Stomach (tissue), 9 donors: ENCODE results near the gene CALCB. TPM values are rescaled to one million over a fixed set of nuclear protein-coding genes. Genes with fewer than 3 reads are reported as not detected.
"Not testable (repeated sequence)": the region's sequence is repeated elsewhere in the genome, so short reads cannot be mapped to it uniquely, and the experiment has no call there.

Experiments
- DNase-seq, 2 donors: peaks; one replicate each; pipeline versions ENCODE4 v3.0.0 to v3.0.0-alpha.2; 2013 to 2019
- H3K27ac ChIP-seq, 5 donors: fragments of 200-600 bp in 4 of 5; sonication (generic) in 4 of 5; one replicate each; pipeline ENCODE4 v1.5.1; 2013 to 2019; ENCODE audit warnings: mild to moderate bottlenecking in 1 of 5, moderate library complexity in 1 of 5
- H3K27me3 ChIP-seq, 3 donors: fragments of 200-600 bp; sonication (generic); one replicate each; pipeline ENCODE4 v1.5.1; 2017 to 2019; ENCODE audit warnings: mixed run types in 1 of 3
- H3K36me3 ChIP-seq, 4 donors: fragments of 200-600 bp; sonication (generic); 1 replicate in 3 of 4; 2 replicates in 1 of 4; pipeline ENCODE4 v1.5.1; 2016 to 2019
- H3K4me1 ChIP-seq, 4 donors: fragments of 200-600 bp; sonication (generic); one replicate each; pipeline ENCODE4 v1.5.1; 2016 to 2019
- H3K4me3 ChIP-seq, 4 donors: fragments of 200-600 bp; sonication (generic) in 3 of 4; one replicate each; pipeline ENCODE4 v1.5.1; 2016 to 2019; ENCODE audit warnings: mild to moderate bottlenecking in 1 of 4
- H3K9me3 ChIP-seq, 4 donors: fragments of 200-600 bp; sonication (generic); one replicate each; pipeline ENCODE4 v1.5.1; 2016 to 2019
- EP300 ChIP-seq: sonication (generic); formaldehyde crosslinking; IDR thresholded peaks from one replicate; pipeline ENCODE4 v1.6.1; 2017; ENCODE audit warnings: antibody characterized with exemption
- POLR2A ChIP-seq, 4 donors: fragments of 450-650 bp; IDR thresholded peaks; one replicate each; pipeline ENCODE4 v1.6.1; 2016; ENCODE audit warnings: antibody characterized with exemption in 4 of 4, control low read depth in 2 of 4, mild to moderate bottlenecking in 1 of 4, moderate library complexity in 1 of 4
- POLR2AphosphoS5 ChIP-seq, 3 donors: sonication (generic); formaldehyde crosslinking; IDR thresholded peaks; one replicate each; pipeline ENCODE4 v1.6.1; 2016; ENCODE audit warnings: antibody characterized with exemption in 3 of 3
- WGBS, 5 donors: extraction: QIAGEN DNeasy Blood & Tissue Kit in 3 of 5; methylation state at CpG; one replicate each; pipeline versions ENCODE4 v1.1.5 to v1.1.7; 2013 to 2018; 5-methylcytosine and 5-hydroxymethylcytosine counted together
- intact Hi-C: fragments of 100-400 bp; cut with DNase I; formaldehyde crosslinking; loops from one replicate; pipeline ENCODE4 v1.15.1; 2023; ENCODE audit warnings: low total_unique reads
- polyA plus RNA-seq, 3 donors: library from polyadenylated mRNA; stranded (reverse); fragments of 200-250 nt; gene quantifications; one replicate each; pipeline ENCODE4 v1.2.3, GENCODE V29; 2013
- total RNA-seq, 5 donors: library from RNA; depleted of rRNA; stranded (reverse); fragments of >200 nt; gene quantifications; one replicate each; pipeline versions ENCODE4 v1.1.0 to v1.2.3, GENCODE V29; 2014 to 2016
- TF ChIP-seq, protein P1 (sequence below), 7 experiments: fragments of 450-650 bp in 4 of 7; fragments of 200-600 bp in 3 of 7; sonication (generic) in 3 of 7; IDR thresholded peaks; one replicate each; pipeline ENCODE4 v1.5.1; 2016 to 2019; ENCODE audit warnings: antibody characterized with exemption in 7 of 7, control low read depth in 2 of 7, mild to moderate bottlenecking in 1 of 7
- donor health status: healthy with polysubstance abuse.
- donor health status: Bipolar disorder and iron deficiency.
- donor health status: healthy.

The CALCB gene
- total and polyA plus RNA-seq, 8 donors: 0.12 to 0.43 TPM; not detected in 6

DNA sequence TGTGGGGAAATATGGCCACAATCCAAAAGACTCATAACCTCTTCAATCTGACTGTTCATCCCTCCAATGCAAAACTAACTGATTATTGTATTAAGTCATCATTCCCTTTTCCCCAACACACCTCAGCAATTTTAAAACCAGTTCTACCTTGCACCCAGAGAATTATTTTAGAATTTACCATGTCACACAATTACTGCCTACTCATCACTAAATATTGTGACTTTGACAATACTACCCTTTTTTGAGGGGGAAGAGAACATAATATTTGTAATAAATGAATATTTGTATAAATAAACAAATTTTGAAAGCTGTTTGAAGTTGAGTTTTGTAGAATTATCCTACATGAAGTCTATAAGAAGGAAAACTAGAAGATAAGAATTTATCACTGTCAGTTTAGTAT is 28.2 kb upstream of the CALCB start:
- no peak overlapping the region for H3K27ac ChIP-seq
- DNase-seq: no peak
- intact Hi-C loops: no loop called here

DNA sequence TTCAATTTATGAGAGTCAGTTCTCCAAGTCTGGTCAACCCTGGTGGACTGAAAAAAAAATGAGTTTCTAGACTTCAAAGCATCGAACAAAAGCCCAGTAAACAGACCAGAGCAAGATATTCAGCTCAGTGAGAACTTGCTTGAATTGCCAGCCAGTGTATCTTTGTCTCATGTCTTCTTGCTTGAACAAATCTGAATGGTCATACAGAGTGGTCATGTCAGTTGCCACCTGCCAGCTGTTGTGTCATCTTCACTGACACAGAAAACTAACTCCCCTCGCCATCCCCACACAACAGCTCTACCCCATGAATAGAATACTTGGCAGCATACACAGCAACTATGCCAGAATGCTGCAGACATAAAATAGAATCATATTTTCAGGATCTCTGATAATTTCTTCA is 27.5 kb upstream of the CALCB start:
- WGBS, 5 donors: 64 to 86% (median 80%) methylated on average over 2 of the region's 2 CpGs
- Histone ChIP-seq H3K27ac (no peak overlapping the region), H3K4me1 (no peaks in the 10 kb centered on the region), H3K4me3 (no peak overlapping the region), H3K27me3 (no peaks in the 10 kb centered on the region), H3K36me3 (no peaks in the 10 kb centered on the region), H3K9me3 (no peaks in the 10 kb centered on the region)
- TF ChIP-seq, protein P1, sequence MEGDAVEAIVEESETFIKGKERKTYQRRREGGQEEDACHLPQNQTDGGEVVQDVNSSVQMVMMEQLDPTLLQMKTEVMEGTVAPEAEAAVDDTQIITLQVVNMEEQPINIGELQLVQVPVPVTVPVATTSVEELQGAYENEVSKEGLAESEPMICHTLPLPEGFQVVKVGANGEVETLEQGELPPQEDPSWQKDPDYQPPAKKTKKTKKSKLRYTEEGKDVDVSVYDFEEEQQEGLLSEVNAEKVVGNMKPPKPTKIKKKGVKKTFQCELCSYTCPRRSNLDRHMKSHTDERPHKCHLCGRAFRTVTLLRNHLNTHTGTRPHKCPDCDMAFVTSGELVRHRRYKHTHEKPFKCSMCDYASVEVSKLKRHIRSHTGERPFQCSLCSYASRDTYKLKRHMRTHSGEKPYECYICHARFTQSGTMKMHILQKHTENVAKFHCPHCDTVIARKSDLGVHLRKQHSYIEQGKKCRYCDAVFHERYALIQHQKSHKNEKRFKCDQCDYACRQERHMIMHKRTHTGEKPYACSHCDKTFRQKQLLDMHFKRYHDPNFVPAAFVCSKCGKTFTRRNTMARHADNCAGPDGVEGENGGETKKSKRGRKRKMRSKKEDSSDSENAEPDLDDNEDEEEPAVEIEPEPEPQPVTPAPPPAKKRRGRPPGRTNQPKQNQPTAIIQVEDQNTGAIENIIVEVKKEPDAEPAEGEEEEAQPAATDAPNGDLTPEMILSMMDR (IDR thresholded peaks at IDR 0.05): no peak
- no peak for TF ChIP-seq POLR2A (IDR thresholded peaks at IDR 0.05)
- no peak for TF ChIP-seq EP300
- no peak for TF ChIP-seq POLR2AphosphoS5 (IDR thresholded peaks at IDR 0.05)
- intact Hi-C loops: no loop called here
- DNase-seq: no peak

More for the DNA sequence above, 28.2 kb upstream of the CALCB start:
- H3K9me3 ChIP-seq: no peaks in the 10 kb centered on the region
- no peaks in the 10 kb centered on the region for H3K36me3 ChIP-seq
- TF ChIP-seq POLR2A (IDR thresholded peaks at IDR 0.05) (no peak), EP300 (no peak), POLR2AphosphoS5 (IDR thresholded peaks at IDR 0.05) (no peak)
- TF ChIP-seq, protein P1 (IDR thresholded peaks at IDR 0.05): no peak
- no peaks in the 10 kb centered on the region for H3K27me3 ChIP-seq
- H3K4me3 ChIP-seq: no peak overlapping the region
- H3K4me1 ChIP-seq: no peaks in the 10 kb centered on the region

DNA sequence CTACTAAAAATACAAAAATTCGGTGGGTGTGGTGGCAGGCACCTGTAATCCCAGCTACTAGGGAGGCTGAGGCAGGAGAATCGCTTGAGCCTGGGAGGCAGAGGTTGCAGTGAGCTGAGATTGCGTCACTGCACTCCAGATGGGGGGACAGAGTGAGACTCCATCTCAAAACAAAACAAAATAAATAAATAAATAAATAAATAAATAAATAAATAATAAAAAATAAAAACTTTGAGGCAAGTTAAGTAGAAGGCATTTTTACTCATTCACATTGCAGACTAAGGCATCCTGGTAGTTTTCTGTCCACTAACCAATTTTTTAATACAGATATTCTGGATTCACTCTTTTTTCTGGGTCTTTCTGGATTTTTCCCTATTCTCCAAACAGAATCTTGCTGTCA is 26.7 kb upstream of the CALCB start:
- intact Hi-C loops, DNase-seq, H3K27ac ChIP-seq, H3K4me3 ChIP-seq, H3K9me3 ChIP-seq, H3K27me3 ChIP-seq, H3K4me1 ChIP-seq, H3K36me3 ChIP-seq: not testable (repeated sequence)
- 83 to 95% (median 87%) methylated on average over 3 of the region's 3 CpGs for WGBS, 5 donors

DNA sequence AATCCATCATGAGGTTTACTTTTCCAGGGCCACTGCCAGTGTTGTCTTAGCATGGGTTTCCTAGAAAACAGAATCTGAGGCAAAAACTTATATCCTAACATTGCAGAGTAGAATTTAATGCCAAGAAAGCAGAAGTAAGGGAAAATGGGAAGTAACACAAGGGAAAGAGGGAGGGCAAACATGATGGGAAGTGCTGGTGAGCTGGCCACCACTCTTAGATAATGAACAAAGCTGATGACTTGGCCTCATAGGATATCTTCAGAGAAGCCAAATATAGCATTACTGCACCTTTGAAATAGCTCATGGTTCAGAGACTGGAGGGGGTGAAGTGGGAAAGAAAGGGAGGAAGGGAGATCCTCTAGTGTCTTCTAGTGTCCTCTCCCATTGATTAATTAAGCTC is 24.8 kb upstream of the CALCB start:
- no peaks in the 10 kb centered on the region for H3K4me1 ChIP-seq
- H3K9me3 ChIP-seq: no peaks in the 10 kb centered on the region
- intact Hi-C loops: no loop called here
- no peaks in the 10 kb centered on the region for H3K27me3 ChIP-seq
- no peaks in the 10 kb centered on the region for H3K36me3 ChIP-seq
- DNase-seq: no peak
- no peak overlapping the region for H3K4me3 ChIP-seq
- H3K27ac ChIP-seq: no peak overlapping the region
- TF ChIP-seq POLR2A (IDR thresholded peaks at IDR 0.05) (no peak), POLR2AphosphoS5 (IDR thresholded peaks at IDR 0.05) (no peak), EP300 (no peak)
- TF ChIP-seq, protein P1 (IDR thresholded peaks at IDR 0.05): no peak

DNA sequence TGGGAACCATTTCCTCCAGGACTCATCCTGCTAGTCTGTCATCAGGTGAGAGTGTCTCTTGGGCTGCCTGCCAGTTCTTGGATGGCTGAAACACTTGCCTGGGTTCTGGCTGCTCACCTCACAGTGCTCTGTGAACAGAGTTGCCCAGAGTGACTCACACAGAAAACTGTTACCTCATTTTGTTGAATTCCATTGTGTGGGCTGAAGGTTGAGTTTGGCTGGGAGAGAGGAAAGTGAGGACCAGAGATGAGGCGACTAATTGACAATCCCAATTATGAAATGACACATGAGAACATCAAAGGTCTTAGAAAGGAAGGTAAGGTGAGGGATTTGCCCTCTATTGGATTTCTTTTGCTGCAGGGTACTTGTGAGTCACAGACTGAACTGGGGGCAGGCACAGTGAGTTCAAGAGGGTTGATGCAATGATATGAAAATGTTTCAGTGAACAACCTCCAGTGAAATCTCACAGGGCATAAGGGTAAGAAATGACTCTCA is 20.2 kb upstream of the CALCB start:
- 64 to 90% (median 71%) methylated on average over 1 of the region's 1 CpG for WGBS, 5 donors
- intact Hi-C loops: no loop called here

More for the DNA sequence above, 20.2 kb upstream of the CALCB start:
- H3K4me1 ChIP-seq: no peaks in the 10 kb centered on the region
- TF ChIP-seq POLR2AphosphoS5 (IDR thresholded peaks at IDR 0.05): no peak
- TF ChIP-seq, protein P1 (IDR thresholded peaks at IDR 0.05): no peak
- TF ChIP-seq EP300: no peak
- no peak for TF ChIP-seq POLR2A (IDR thresholded peaks at IDR 0.05)
- no peaks in the 10 kb centered on the region for H3K9me3 ChIP-seq
- DNase-seq: no peak
- H3K27ac ChIP-seq: no peak overlapping the region
- H3K4me3 ChIP-seq: no peak overlapping the region
- no peaks in the 10 kb centered on the region for H3K36me3 ChIP-seq
- no peaks in the 10 kb centered on the region for H3K27me3 ChIP-seq
